Measurements from ENCODE around the gene TMEM218. TPM values are rescaled to one million over a fixed set of nuclear protein-coding genes. Genes with fewer than 3 reads are reported as not detected.

TMEM218 gene
- total RNA-seq, 1 donor from 2014 or later = 11.4 TPM

- no peak for TF ChIP-seq CTCF (IDR thresholded peaks at IDR 0.05; ENCODE audit: unreplicated experiment)
- Mint-ChIP-seq H3K4me3 (ENCODE audit: unreplicated experiment) (no peak overlapping the region), H3K36me3 (ENCODE audit: low read depth, unreplicated experiment) (no peaks in the 10 kb centered on the region), H3K9me3 (ENCODE audit: unreplicated experiment) (no peaks in the 10 kb centered on the region), H3K27me3 (ENCODE audit: unreplicated experiment) (peaks cover 3% of the 10 kb centered on the region), H3K4me1 (ENCODE audit: unreplicated experiment) (no peaks in the 10 kb centered on the region), H3K27ac (ENCODE audit: unreplicated experiment) (no peak overlapping the region)
- no peak for DNase-seq (ENCODE audit: low spot score)
These were observed 11.9 kb upstream of the TMEM218 start for GRCh38 chr11:125123194-125123946.

GRCh38 chr11:125117429-125117828 is 6.0 kb upstream of the TMEM218 start:
- no peak for DNase-seq (ENCODE audit: low spot score)
- Mint-ChIP-seq H3K4me3 (ENCODE audit: unreplicated experiment) (no peak overlapping the region), H3K27me3 (ENCODE audit: unreplicated experiment) (peaks cover 4% of the 10 kb centered on the region), H3K27ac (ENCODE audit: unreplicated experiment) (no peak overlapping the region), H3K36me3 (ENCODE audit: low read depth, unreplicated experiment) (no peaks in the 10 kb centered on the region), H3K9me3 (ENCODE audit: unreplicated experiment) (no peaks in the 10 kb centered on the region), H3K4me1 (ENCODE audit: unreplicated experiment) (no peaks in the 10 kb centered on the region)
- TF ChIP-seq CTCF (IDR thresholded peaks at IDR 0.05; ENCODE audit: unreplicated experiment) = no peak

GRCh38 chr11:125114518-125114917 is 3.1 kb upstream of the TMEM218 start:
- no peak overlapping the region for H3K27ac Mint-ChIP-seq (ENCODE audit: unreplicated experiment)
- peak; percentile 27 for TF ChIP-seq CTCF (IDR thresholded peaks at IDR 0.05; ENCODE audit: unreplicated experiment)
- no peaks in the 10 kb centered on the region for H3K9me3 Mint-ChIP-seq (ENCODE audit: unreplicated experiment)
- H3K27me3 Mint-ChIP-seq (ENCODE audit: unreplicated experiment) = peaks cover 2% of the 10 kb centered on the region
- peaks cover 15% of the 10 kb centered on the region for H3K4me1 Mint-ChIP-seq (ENCODE audit: unreplicated experiment)
- H3K4me3 Mint-ChIP-seq (ENCODE audit: unreplicated experiment) = peak overlapping the region; percentile 62
- DNase-seq (ENCODE audit: low spot score) = no peak
- H3K36me3 Mint-ChIP-seq (ENCODE audit: low read depth, unreplicated experiment) = no peaks in the 10 kb centered on the region

DNA sequence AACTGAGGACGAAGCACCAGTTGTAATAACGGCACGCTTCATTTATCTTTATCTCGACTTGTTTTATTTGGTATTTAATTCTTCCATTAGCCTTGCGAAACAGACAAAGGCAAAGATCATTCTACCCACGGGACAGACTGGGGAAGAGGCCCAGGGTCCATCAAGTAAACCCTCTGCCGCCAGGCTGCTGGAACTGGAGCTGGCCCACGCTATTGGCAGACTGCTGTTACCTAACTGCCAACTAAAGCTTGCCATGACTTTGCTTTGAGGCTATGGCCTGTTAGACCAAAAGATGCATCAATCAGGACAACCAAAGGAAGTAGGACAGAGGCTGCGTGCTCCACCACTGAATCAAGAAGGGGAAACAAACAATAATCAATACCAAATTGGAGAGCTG is 780 bp upstream of the TMEM218 start:
- H3K4me3 Mint-ChIP-seq (ENCODE audit: unreplicated experiment) = peak overlapping the region; percentile 100
- TF ChIP-seq CTCF (IDR thresholded peaks at IDR 0.05; ENCODE audit: unreplicated experiment) = no peak
- peaks cover 2% of the 10 kb centered on the region for H3K27me3 Mint-ChIP-seq (ENCODE audit: unreplicated experiment)
- peaks cover 15% of the 10 kb centered on the region for H3K4me1 Mint-ChIP-seq (ENCODE audit: unreplicated experiment)
- no peak for DNase-seq (ENCODE audit: low spot score)
- H3K27ac Mint-ChIP-seq (ENCODE audit: unreplicated experiment) = peak overlapping the region; percentile 42
- no peaks in the 10 kb centered on the region for H3K36me3 Mint-ChIP-seq (ENCODE audit: low read depth, unreplicated experiment)
- H3K9me3 Mint-ChIP-seq (ENCODE audit: unreplicated experiment) = no peaks in the 10 kb centered on the region

DNA sequence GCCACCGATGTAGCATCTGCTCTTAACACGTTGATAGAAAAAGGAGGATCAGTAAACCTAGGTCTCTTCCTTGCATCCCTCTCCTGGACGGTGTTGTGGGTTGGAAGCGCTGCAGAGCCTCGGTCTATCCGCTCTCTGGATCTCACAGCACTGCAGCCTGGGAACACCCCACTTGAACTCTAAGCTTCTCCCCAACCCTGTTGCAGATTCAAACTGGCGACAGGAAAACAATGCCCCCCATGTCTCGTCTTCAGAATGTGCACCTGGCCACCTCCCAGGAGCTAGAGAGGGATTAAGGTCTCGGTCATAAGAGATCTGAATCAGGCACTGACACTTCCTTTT is 454 bp downstream of the TMEM218 start:
- Mint-ChIP-seq H3K4me3 (ENCODE audit: unreplicated experiment) (peak overlapping the region; percentile 100), H3K4me1 (ENCODE audit: unreplicated experiment) (peaks cover 15% of the 10 kb centered on the region), H3K27ac (ENCODE audit: unreplicated experiment) (no peak overlapping the region), H3K36me3 (ENCODE audit: low read depth, unreplicated experiment) (no peaks in the 10 kb centered on the region), H3K27me3 (ENCODE audit: unreplicated experiment) (peaks cover 2% of the 10 kb centered on the region), H3K9me3 (ENCODE audit: unreplicated experiment) (no peaks in the 10 kb centered on the region)
- no peak for DNase-seq (ENCODE audit: low spot score)
- no peak for TF ChIP-seq CTCF (IDR thresholded peaks at IDR 0.05; ENCODE audit: unreplicated experiment)
